Right ventricle myocardium superior (tissue), 1 donor: ENCODE data around the gene CHST13. TPM values are rescaled to one million over a fixed set of nuclear protein-coding genes. Genes with fewer than 3 reads are reported as not detected.
A peak's percentile ranks its signal among the peaks of the same experiment; 100 is the strongest.
"Not testable (repeated sequence)": the region's sequence is repeated elsewhere in the genome, so short reads cannot be mapped to it uniquely, and the experiment has no call there.

ENCODE experiments used
- ATAC-seq: fragments of 200-7000 bp; cut with Tn5 transposase; one replicate; pipeline ENCODE4 v1.9.1; 2020; ENCODE audit warnings: mild to moderate bottlenecking; ENCODE audit not compliant: poor library complexity
- DNase-seq: peaks from one replicate; pipeline ENCODE4 v3.0.0-alpha.2; 2020
- intact Hi-C: fragments of 100-400 bp; cut with DNase I; formaldehyde crosslinking; loops from one replicate; pipeline ENCODE4 v1.11.2; 2022
- total RNA-seq: library from RNA; stranded (reverse); fragmentation: NEBNext Ultra II Directional; extraction: Animal tissue kit (Norgen Biotek cat#: 25700); gene quantifications from one replicate; pipeline ENCODE4 v1.2.1, GENCODE V29; 2021
- donor health status: DM: no; HTN: yes; CAD: no; lungs with severe emphysema.

Gene CHST13
- total RNA-seq, 1 donor from 2014 or later: 0.11 TPM

- intact Hi-C loops: no loop called here
- ATAC-seq (peak; percentile 10), DNase-seq (no peak)
These were observed 34.5 kb downstream of the CHST13 start, which contains the start of gene C3orf22 for GRCh38 chr3:126558336-126559071. C3orf22 (minus strand) TSS chr3:126558932; CDS start chr3:126553390, 5,542 bp downstream.

GRCh38 chr3:126562737-126563276 is 38.9 kb downstream of the CHST13 start:
- DNase-seq (no peak), ATAC-seq (no peak)
- intact Hi-C loops: no loop called here

- intact Hi-C loops: no loop called here
- ATAC-seq (peak; percentile 81), DNase-seq (no peak)
These were observed 43.9 kb downstream of the CHST13 start for GRCh38 chr3:126567696-126568438.

- ATAC-seq (no peak), DNase-seq (no peak)
- intact Hi-C loops: no loop called here
These were observed 44.9 kb downstream of the CHST13 start for GRCh38 chr3:126568776-126569342.

GRCh38 chr3:126569390-126569975 is 45.5 kb downstream of the CHST13 start:
- ATAC-seq: no peak
- intact Hi-C loops: no loop called here
- no peak for DNase-seq

- intact Hi-C loops: no loop called here
- ATAC-seq (no peak), DNase-seq (no peak)
These were observed 46.2 kb downstream of the CHST13 start for GRCh38 chr3:126570103-126570541.

GRCh38 chr3:126571078-126571477 is 47.1 kb downstream of the CHST13 start:
- intact Hi-C loops: no loop called here
- DNase-seq (no peak), ATAC-seq (no peak)

- DNase-seq (peak; percentile 46), ATAC-seq (peak; percentile 61)
- intact Hi-C loops: no loop called here
These were observed 49.6 kb downstream of the CHST13 start for GRCh38 chr3:126573492-126574117.

- ATAC-seq (no peak), DNase-seq (no peak)
- intact Hi-C loops: no loop called here
These were observed 53.3 kb downstream of the CHST13 start for GRCh38 chr3:126577261-126577660.

GRCh38 chr3:126578702-126579101 is 54.7 kb downstream of the CHST13 start:
- intact Hi-C loops: no loop called here
- no peak for ATAC-seq
- no peak for DNase-seq

- DNase-seq (no peak), ATAC-seq (no peak)
- intact Hi-C loops: no loop called here
These were observed 56.8 kb downstream of the CHST13 start for GRCh38 chr3:126580746-126581145.

- intact Hi-C loops: no loop called here
- DNase-seq (no peak), ATAC-seq (no peak)
These were observed 57.6 kb downstream of the CHST13 start for GRCh38 chr3:126581569-126581968.

GRCh38 chr3:126582311-126582710 is 58.4 kb downstream of the CHST13 start:
- no peak for ATAC-seq
- DNase-seq: no peak
- intact Hi-C loops: no loop called here

- DNase-seq, ATAC-seq, intact Hi-C loops: not testable (repeated sequence)
These were observed 67.6 kb downstream of the CHST13 start for GRCh38 chr3:126591515-126591914.

Other genes with a start within 250 kb of the CHST13 start
- gene KLF15, start 166.7 kb upstream of the CHST13 start, total RNA-seq: 34.0 TPM
- gene CFAP100, start 129.2 kb upstream of the CHST13 start, total RNA-seq: not detected
- 16.1 TPM for gene ZXDC, start 48.3 kb upstream of the CHST13 start, total RNA-seq
- gene UROC1, start 6.4 kb upstream of the CHST13 start, total RNA-seq: not detected
- gene C3orf22, start 34.8 kb downstream of the CHST13 start, total RNA-seq: not detected
- 5.4 TPM for gene TXNRD3, start 131.0 kb downstream of the CHST13 start, total RNA-seq
- gene CHCHD6, start 180.1 kb downstream of the CHST13 start, total RNA-seq: 8.3 TPM